ENCODE data around the gene CDIPT. TPM values are rescaled to one million over a fixed set of nuclear protein-coding genes. Genes with fewer than 3 reads are reported as not detected.

The CDIPT gene
- total RNA-seq, 4 donors from 2014 or later = 79.3 to 122 (median 99.3) TPM

DNA sequence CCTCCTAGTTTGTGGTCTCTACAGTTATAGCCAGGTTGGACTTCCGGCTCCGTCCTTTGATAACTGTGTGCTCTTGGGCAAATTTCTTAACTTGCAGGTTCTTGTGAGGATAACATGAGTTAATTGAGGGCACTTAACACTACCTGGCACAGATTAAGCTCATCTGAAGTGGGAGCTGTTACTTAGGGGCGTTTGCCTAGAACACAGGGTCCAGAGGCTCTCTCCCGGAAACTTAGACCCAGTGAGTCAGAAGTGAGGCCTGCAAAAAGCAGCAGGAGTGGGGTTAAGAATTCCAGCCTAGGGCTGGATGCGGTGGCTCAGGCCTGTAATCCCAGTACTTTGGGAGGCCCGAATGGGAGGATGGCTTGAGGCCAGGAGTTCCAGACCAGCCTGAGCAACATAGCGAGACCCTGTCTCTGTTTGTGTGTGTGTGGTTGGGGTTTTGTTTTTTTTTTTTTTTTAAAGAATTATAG is 41.3 kb downstream of the CDIPT start:
- H3K36me3 ChIP-seq = peaks cover 0 to 4% of the 10 kb centered on the region in 2 donors
- intact Hi-C loops (cut with DNase I) = no loop called here
- H3K4me3 ChIP-seq (replicated peaks in 1 of 3) = peak overlapping the region in 1 of 3 donors; percentile 60
- DNase-seq = peak in 1 of 2 donors; percentile 24
- 32 to 60% methylated on average over 7 of the region's 7 CpGs for WGBS, 2 donors
- peaks cover 46 to 82% of the 10 kb centered on the region in 2 donors for H3K4me1 ChIP-seq
- no peaks in the 10 kb centered on the region for H3K9me3 ChIP-seq
- no peaks in the 10 kb centered on the region for H3K27me3 ChIP-seq
- no peak for TF ChIP-seq POLR2A (IDR thresholded peaks at IDR 0.05)
- TF ChIP-seq, protein P1, sequence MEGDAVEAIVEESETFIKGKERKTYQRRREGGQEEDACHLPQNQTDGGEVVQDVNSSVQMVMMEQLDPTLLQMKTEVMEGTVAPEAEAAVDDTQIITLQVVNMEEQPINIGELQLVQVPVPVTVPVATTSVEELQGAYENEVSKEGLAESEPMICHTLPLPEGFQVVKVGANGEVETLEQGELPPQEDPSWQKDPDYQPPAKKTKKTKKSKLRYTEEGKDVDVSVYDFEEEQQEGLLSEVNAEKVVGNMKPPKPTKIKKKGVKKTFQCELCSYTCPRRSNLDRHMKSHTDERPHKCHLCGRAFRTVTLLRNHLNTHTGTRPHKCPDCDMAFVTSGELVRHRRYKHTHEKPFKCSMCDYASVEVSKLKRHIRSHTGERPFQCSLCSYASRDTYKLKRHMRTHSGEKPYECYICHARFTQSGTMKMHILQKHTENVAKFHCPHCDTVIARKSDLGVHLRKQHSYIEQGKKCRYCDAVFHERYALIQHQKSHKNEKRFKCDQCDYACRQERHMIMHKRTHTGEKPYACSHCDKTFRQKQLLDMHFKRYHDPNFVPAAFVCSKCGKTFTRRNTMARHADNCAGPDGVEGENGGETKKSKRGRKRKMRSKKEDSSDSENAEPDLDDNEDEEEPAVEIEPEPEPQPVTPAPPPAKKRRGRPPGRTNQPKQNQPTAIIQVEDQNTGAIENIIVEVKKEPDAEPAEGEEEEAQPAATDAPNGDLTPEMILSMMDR (IDR thresholded peaks at IDR 0.05) = no peak
- peak overlapping the region; percentile 83 to 89 (median 86) for H3K27ac ChIP-seq

DNA sequence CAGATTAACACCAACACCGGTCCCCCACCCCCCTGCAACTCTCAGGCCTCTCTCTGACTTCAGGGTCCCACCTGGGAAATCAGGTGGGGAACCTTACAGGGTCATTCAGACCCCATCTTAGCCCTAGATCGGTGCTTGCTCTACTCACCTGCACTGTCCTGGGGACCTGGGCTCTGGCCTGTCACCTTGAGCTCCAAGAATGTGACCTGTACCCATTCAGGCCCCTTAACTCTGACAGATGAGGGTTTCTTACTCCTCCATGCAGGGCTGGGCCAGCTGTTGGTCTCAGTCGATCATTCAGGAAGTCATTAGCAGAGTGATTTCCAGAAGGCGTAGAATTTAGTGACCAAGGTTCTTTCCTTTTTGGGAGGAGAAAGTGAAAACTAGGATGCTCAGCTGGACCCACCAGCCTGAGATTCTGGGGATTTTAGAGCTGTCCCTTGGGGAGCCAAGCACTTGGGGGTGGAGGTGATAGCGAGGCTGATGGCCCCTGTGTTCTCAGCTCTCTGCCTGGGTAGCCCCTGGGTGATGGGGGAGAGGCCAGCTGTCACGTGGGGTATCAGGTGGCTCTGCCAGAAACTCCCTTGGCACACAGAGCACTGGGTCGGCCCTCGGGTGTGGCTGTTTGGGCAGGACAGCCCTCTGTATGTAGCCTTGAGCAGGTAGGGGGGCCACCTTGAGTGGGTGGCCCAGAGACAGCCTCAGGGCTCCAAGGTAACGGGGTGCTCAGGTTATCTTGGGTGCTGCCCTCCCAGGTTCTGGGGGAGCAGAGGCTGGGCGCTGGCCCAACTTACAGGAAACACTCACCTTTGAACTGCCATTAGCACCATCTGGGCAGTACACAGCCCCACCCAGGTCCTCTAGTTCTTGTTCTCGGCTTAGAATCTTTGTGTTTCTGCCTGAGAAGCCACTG is 42.0 kb downstream of the CDIPT start:
- 25 to 38% methylated on average over 7 to 11 of the region's 11 CpGs for WGBS, 2 donors
- intact Hi-C loops (cut with DNase I) = no loop called here
- Histone ChIP-seq H3K9me3 (no peaks in the 10 kb centered on the region), H3K27ac (peak overlapping the region; percentile 83 to 89 (median 86)), H3K36me3 (peaks cover 0 to 4% of the 10 kb centered on the region in 2 donors), H3K4me3 (replicated peaks in 1 of 3) (peak overlapping the region in 2 of 3 donors; percentile 54 to 60), H3K4me1 (peaks cover 46 to 79% of the 10 kb centered on the region in 2 donors), H3K27me3 (no peaks in the 10 kb centered on the region)
- peak in 1 of 2 donors; percentile 15 for TF ChIP-seq POLR2A (IDR thresholded peaks at IDR 0.05)
- TF ChIP-seq, protein P1 (IDR thresholded peaks at IDR 0.05) = no peak
- DNase-seq = peak; percentile 58 to 70

DNA sequence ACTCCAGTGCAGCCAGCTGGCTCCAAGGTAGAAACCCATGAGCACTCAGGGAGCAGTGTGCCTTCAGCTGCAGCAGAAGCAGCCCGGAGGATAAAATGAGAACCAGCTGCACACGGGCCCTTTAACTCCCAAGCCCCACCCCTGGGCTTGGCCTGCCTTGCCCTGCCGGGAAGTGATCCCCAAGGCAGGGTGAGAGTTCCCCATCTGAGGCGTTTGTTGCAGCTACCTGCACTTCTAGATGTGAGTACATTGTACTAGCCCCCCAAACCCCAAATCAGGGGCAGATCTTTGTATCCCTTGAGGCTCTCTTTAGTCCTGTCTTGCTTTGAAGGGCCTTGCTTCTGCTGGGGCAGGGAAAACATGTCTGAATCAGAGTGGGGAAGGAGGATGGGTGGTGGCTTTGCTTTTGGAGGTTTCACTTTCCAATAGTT is 42.7 kb downstream of the CDIPT start, which contains the start of gene MVP:
MVP (plus strand) TSS at position 192 of the 431 bp plus-strand sequence. CDS start 10,088 bp downstream, outside the sequence.
- intact Hi-C loops (cut with DNase I) = no loop called here
- Histone ChIP-seq H3K4me3 (replicated peaks in 1 of 3) (peak within 1 kb of the TSS in 2 of 3 donors; percentile 54 to 60), H3K4me1 (peaks cover 41 to 73% of the 10 kb centered on the region in 2 donors), H3K27me3 (no peaks in the 10 kb centered on the region), H3K36me3 (peaks cover 0 to 4% of the 10 kb centered on the region in 2 donors), H3K27ac (peak within 1 kb of the TSS; percentile 83 to 89 (median 86)), H3K9me3 (no peaks in the 10 kb centered on the region)
- 0 to 2% methylated on average over 4 of the region's 4 CpGs for WGBS, 2 donors
- TF ChIP-seq POLR2A (IDR thresholded peaks at IDR 0.05) = peak in 1 of 2 donors; percentile 34
- TF ChIP-seq, protein P1 (IDR thresholded peaks at IDR 0.05) = peak in 1 of 6 experiments; percentile 3
- DNase-seq = peak; percentile 72 to 76

DNA sequence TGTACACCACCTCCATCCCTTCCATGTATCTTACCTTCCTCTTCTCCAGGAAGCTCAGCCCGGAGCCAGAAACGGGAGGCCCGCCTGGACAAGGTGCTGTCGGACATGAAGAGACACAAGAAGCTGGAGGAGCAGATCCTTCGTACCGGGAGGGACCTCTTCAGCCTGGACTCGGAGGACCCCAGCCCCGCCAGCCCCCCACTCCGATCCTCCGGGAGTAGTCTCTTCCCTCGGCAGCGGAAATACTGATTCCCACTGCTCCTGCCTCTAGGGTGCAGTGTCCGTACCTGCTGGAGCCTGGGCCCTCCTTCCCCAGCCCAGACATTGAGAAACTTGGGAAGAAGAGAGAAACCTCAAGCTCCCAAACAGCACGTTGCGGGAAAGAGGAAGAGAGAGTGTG is 43.5 kb downstream of the CDIPT start:
- H3K4me1 ChIP-seq = peaks cover 40 to 70% of the 10 kb centered on the region in 2 donors
- TF ChIP-seq, protein P1 (IDR thresholded peaks at IDR 0.05) = no peak
- no peak for TF ChIP-seq POLR2A (IDR thresholded peaks at IDR 0.05)
- H3K27me3 ChIP-seq = no peaks in the 10 kb centered on the region
- peaks cover 0 to 4% of the 10 kb centered on the region in 2 donors for H3K36me3 ChIP-seq
- no peak for DNase-seq
- WGBS, 2 donors = 83 to 92% methylated on average over 10 to 15 of the region's 15 CpGs
- intact Hi-C loops (cut with DNase I) = loop anchor here (5.0 to 10.0 kb wide), 2 partner anchors 105 to 117 kb away; partner anchors contain the start of gene KCTD13
- peak overlapping the region in 1 of 3 donors; percentile 89 for H3K27ac ChIP-seq
- no peaks in the 10 kb centered on the region for H3K9me3 ChIP-seq
- H3K4me3 ChIP-seq (replicated peaks in 1 of 3) = no peak overlapping the region
